PC-9 (cell line): ENCODE data around the gene YAF2.

Experiments
- CTCF ChIP-seq: fragments of 200-600 bp; sonication (generic); conservative IDR thresholded peaks from 2 replicates; pipeline ENCODE4 v1.6.1; 2017; ENCODE audit warnings: mixed run types, antibody characterized with exemption, mild to moderate bottlenecking, moderate library complexity
- EZH2 ChIP-seq: fragments of 200-600 bp; sonication (generic); IDR thresholded peaks from 2 replicates; pipeline ENCODE4 v1.8.0; 2017; ENCODE audit warnings: antibody characterized with exemption, low read depth

GRCh38 chr12:42208574-42208973 lies 29.5 kb downstream of the YAF2 start:
- TF ChIP-seq EZH2, result no peak
- no peak for TF ChIP-seq CTCF
